ENCODE measurements around the gene RGS9BP.
A peak's percentile ranks its signal among the peaks of the same experiment; 100 is the strongest.
"Not testable (repeated sequence)": the region's sequence is repeated elsewhere in the genome, so short reads cannot be mapped to it uniquely, and the experiment has no call there.

The RGS9BP gene

DNA sequence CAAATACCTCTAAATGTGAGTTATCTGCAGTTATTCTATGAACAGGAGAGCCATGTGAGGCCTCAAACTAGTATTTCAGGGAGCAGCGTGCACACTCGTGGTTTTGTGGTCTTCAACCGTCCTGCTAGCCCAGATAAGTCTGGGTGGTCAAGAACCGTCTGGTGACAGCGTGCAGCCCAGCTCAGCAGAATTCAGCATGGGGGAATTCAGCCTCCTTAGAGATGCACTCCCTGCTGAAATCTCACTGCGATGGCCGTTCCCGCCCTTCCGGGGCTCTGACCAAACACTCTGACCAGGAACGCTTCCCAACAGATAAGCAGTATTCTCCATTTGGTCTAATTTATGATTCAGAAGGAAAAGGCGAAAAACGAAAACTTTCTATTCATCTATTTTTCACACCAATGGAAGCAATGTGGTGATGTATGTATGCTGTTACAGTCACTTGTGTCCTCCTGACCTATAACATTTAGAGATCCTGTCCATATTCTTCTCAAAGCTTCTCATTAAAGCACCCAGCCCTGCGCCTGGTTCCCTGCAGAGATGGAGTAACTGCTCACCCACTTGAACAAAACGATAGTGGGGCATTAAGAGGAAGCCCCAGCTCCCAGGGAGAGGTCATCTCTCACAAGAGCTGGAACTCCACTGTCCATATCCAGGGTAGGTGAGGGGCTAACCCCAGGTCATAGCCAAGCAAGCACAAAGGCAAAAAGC, 3.6 kb upstream of the RGS9BP start:
- no peak for DNase-seq (ENCODE audit: low spot score)

DNA sequence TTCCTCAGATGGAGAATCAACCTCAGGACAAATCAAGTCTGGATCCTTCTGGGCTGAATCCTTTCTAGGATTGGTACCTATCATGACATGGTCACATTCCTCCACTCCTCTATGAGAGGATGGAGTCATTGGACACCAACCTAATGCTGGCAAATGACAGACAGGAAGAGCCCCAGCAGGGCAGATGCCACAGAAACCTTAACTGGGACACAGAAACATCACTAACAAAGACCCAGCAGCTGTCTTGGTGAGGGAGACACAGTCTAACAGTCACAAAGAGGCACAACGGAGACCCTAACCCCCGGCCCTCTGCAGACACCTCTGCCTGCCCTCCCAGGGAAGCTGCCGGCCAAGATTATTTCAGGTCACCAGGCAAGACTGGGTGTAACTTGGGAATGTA, 2.8 kb upstream of the RGS9BP start:
- DNase-seq (ENCODE audit: low spot score): no peak

DNA sequence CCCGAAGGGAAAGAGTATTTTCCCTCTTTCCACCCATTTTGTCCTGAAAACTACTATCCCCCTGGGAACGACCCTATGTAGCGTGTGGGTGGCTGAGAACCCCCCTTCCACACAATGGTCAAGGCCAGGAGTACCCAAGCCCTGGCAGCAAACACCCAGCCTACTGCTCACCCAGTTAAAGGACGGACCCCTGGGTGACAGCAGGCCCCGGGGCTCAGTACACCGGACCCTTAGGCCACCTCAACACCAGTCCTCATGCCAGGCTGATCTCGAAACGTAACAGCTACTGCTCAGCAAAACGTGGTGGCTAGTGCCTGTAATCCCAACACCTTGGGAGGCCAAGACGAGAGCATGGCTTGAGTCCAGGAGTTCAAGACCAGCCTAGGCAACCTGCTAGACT, 2.1 kb upstream of the RGS9BP start:
- no peak for DNase-seq (ENCODE audit: low spot score)

DNA sequence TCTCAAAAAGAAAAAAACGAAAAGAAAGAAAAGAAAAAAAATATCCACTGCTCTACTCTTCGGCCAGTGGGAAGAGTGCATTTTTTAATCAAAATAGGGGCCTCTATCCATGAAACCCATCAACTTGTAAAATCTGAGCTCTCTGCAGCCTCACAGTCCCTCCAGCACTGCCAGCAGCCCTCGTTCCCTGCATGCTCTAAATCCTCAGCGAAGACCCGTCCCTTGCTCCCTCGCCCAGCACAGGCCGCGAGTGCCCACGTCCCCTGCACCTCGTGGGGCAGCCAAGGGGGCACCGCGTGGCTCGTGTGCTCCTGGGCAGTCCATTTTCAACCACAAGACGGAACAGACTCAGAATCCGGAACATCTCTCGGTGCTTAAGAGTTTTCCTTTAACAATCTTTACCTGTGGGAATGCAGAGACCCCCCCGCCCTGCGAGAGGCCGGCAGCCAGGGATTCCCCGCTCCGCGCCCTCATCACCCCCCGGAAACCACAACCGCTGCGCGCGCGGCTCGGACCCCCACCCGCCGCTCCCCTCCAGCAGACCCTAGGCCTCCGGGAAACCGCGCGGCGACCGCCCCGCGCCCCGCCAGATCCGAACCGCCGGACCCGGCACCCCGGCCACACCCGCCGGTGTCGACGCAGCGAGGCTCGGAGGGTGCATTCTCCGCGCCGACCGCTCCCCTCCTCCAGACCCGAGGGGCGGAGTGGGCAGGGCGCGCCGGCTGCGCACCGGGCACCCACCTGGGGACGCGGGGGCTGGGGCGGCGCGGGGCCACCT, 1.3 kb upstream of the RGS9BP start:
- DNase-seq (ENCODE audit: low spot score): no peak

DNA sequence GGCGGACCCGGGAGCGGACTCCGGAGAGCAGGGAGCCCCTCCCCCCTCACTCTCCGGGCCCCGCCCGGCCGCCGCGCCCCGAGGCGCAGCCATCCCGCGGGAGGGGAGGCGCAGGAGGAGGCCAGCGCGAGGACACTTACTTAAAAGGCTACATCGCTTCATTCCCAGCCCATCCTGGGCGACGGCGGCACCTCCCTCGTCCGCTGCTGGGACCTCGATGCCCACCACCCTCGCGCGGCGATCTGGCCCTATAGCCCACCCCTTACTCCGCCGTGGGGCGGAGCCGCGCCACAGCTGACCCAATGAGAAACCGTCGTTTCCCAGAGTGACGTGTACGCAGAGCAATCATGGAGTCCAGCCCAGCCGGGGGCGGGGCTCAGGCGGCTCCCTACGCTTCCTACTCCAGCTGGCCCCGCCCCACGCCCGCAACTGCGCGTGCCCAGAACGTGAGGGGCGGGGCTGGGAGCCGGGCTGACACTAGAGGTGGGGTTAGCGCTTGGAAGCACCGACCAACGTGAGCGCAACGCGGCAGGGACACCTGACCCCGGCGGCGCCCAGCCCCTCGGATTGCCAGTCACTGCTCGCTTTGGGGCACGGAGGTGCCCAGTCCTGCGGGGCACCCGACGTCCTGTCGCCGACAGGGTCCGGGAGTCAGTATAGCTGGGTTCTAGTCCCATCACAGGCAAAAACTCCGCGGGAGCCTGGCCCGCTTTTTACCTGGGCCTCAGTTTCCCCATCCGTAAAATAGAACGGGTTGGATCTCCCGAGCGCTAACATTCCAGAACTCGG, 523 bp upstream of the RGS9BP start, which contains the start of gene ANKRD27:
Gene ANKRD27 (minus strand): TSS at position 250 of the 789 bp plus-strand sequence. CDS start 16,165 bp downstream, outside the sequence.
- peak; percentile 98 for DNase-seq (ENCODE audit: low spot score)

DNA sequence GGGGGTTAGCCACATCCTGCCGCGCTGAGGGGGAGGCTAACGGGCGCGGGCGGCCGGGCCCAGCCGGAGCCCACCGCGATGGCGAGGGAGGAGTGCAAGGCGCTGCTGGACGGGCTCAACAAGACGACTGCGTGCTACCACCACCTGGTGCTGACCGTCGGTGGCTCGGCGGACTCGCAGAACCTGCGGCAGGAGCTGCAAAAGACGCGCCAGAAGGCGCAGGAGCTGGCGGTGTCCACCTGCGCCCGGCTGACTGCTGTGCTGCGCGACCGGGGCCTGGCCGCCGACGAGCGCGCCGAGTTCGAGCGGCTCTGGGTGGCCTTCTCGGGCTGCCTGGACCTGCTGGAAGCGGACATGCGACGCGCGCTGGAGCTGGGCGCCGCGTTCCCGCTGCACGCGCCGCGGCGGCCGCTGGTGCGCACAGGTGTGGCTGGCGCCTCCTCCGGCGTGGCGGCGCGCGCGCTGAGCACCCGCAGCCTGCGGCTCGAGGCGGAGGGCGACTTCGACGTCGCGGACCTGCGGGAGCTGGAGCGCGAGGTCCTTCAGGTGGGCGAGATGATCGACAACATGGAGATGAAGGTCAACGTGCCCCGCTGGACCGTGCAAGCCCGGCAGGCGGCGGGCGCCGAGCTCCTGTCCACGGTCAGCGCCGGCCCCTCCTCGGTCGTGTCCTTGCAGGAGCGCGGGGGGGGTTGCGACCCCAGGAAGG, 692 bp downstream of the RGS9BP start:
- DNase-seq (ENCODE audit: low spot score): no peak

DNA sequence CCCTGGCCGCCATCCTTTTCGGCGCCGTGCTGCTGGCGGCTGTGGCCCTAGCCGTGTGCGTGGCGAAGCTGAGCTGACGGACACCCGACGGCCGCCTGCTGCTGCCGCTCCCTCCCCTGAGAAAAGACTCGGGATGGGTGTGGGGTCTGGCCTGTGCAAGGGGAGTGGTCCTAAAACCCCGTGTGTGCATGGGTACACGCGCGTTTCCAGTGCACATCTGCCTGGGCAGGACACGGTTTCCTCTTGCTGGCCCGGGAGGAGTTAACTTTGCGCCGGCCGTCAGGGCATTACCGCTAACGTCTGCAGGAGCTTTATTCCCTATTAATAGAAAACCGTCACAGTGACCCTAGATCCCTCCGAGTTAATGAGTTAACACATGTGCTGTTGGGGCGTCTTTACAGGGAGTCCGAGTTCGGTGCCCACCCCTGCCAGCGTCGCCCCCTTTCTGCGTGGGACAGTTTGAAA, 1.3 kb downstream of the RGS9BP start:
- no peak for DNase-seq (ENCODE audit: low spot score)

DNA sequence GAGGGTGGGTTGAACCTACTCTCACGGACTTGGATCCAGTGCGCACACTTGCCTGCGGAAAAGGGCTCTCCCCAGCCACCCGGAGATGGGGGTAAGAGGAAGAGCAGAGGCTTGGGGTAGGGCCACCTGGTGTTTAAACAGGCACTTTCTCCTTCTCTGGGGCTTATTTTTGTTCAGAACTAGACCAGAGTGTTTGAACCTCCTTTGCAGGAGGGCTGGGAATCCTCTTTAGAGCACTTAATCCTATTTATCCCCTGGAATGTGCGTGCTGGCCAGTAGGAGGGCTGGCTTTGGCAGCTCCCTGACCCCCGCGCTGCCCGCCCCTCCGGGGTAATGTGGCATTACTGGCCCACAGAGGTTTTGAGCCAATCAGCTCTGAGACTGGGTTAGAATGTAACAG, 2.0 kb downstream of the RGS9BP start:
- no peak for DNase-seq (ENCODE audit: low spot score)

DNA sequence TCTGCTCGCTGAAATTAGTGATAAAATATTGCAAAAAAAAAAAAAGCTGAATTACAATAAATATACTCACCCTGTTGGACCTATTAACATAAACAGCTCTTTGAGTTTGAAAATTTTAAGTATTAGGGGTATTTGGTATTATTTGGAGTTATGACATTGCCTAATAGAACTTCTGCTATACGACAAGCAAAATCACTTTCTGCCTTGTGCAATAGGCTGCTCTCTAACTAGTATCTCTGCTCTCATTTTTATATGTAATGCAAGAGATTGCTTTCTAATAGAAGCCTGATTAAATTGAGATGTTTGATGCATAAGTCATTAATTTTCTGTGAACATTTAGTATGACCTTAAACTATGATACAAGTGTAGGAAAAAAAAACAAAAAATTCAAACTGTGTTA, 5.3 kb downstream of the RGS9BP start:
- no peak for DNase-seq (ENCODE audit: low spot score)

DNA sequence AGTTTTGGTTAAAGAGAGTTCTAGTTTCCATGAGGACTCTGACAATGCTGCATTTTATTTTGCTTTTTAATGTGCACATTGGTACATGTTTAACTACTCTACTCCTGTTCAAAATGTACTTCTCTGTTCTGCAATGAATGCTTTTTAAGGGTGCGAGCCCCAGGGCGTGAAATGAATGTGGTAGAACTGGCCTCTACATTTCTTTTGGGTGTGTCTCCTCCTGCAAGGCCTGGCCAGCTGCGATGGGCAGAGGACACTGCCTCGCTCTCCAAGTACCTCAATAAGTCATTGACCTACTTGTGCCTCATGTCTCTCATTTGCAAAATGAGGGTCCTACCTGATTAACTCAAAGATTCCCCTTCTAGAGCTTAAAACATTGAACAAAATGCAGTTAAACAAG, 6.7 kb downstream of the RGS9BP start:
- no peak for DNase-seq (ENCODE audit: low spot score)

DNA sequence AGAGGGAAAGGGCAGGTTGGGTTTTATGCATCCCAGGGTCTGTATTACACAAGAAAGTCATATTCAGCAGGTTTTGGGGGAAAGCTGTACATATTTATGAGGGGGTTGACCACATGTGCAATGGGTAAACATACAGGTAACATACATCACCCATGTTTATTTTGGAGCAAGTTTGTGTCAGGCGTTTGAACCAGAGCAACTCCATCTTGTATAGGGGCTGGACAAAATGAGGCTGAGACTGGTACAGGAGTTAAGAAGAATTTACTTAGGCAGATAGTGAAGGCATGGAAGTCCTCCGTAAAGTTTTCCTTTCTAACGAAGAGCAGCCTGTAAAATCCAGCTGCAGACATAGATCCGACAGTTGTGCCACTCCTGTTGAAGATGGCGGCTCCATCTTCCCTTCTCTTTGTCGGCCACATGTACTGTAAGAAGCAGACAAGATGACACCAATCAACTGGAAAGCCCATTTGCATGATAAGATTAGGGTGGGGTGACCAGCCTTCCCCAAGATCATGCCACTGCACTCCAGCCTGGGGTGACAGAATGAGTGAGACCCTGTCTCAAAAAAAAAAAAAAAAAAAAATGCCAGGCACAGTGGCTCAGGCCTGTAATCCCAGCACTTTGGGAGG, 11.3 kb downstream of the RGS9BP start:
- DNase-seq (ENCODE audit: low spot score): no peak

DNA sequence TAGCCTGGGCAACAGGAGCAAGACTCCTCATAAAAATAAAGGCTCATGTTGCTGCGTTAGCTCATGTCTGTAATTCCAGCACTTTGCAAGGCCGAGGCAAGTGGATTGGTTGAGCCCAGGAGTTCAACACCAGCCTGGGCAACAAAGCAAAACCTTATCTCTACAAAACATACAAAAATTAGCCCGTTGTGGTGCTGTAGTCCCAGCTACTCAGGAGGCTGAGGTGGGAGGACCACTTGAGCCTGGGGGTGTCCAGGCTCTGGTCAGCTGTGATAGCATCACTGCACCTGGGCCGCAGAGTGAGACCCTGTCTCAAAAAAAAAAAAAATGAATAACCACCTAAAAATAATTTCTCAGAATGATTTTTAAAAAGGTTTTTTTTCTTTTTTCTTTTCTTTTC, 12.0 kb downstream of the RGS9BP start:
- DNase-seq (ENCODE audit: low spot score): no peak

DNA sequence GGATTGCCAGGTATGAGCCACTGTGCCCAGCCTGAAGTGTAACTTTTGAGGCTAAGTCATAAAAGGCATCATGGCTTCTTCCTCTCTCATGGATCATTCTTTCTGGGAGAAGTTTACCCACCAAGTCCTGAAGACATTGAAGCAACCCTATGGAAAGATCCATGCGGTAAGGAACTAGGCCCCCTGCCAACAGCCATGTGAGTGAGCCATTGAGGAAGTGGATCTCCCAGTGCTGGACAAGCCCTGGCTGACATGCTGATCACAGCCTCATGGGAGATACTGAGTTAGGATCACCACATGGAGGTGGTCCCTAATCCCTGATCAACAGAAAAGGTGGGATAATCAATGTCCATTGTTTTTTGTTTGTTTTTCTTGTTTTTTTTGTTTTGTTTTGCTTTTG, 12.7 kb downstream of the RGS9BP start:
- no peak for DNase-seq (ENCODE audit: low spot score)

DNA sequence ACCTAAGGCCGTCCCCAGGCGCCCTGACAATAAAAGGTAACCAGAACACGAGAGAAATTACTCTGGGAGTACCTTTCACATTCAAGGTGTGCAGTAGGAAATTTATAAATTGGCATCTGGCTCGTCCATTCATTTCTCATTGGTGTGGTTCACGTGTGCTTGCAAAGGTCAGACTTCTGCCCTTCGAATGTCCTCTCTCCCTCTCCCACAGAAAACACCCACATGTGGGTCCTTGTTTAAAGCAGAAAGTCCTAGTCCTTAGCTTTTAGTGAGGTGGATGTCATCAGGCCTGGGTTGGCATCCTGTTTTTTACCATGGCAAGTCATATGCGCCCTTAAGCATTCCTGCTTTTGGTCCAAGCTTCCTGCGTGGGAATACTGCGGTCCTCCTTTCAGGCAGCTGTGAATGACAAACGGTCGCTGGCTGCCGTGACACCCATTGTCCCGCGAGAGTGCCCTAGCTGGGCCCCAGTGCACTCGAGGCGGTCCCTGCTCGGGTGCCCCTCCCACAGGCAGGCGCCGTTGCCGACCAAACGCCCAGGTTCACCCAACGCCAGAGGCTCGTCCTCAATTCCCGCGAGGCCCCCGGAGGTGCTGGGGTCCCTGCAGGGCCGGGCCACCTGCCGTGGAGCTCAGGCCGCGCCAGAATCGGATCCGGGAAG, 15.8 kb downstream of the RGS9BP start, which contains the start of gene NUDT19:
Gene NUDT19 (plus strand): TSS at position 531 of the 661 bp plus-strand sequence. CDS start 140 bp downstream, outside the sequence.
- DNase-seq (ENCODE audit: low spot score): peak; percentile 80

DNA sequence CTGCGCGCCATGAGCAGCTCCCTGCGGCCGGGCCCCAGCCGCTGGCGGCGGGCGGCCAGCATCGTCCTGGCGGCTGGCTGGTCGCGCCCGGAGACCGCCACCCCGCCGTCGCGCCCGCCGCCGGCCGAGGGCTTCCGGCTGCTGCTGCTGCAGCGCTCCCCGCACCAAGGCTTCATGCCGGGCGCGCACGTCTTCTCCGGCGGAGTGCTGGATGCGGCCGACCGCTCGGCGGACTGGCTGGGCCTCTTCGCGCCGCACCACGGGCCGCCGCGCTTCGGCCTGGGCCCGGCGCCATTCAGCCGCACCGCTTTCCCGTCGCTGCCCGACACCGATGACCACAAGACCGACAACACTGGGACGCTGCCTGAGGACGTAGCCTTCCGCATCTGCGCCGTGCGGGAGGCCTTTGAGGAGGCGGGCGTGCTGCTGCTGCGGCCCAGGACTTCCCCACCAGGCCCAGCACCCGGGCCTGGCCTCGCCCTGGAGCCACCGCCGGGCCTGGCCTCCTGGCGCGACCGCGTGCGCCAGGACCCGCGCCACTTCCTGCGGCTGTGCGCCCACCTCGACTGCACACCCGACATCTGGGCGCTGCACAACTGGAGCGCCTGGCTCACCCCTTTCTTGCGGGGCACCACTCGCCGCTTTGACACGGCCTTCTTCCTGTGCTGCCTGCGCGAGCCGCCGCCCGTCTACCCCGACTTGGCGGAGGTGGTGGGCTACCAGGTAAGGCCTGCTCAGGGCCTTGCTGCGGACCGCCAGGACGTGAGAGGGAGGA, 16.5 kb downstream of the RGS9BP start:
- peak; percentile 55 for DNase-seq (ENCODE audit: low spot score)

DNA sequence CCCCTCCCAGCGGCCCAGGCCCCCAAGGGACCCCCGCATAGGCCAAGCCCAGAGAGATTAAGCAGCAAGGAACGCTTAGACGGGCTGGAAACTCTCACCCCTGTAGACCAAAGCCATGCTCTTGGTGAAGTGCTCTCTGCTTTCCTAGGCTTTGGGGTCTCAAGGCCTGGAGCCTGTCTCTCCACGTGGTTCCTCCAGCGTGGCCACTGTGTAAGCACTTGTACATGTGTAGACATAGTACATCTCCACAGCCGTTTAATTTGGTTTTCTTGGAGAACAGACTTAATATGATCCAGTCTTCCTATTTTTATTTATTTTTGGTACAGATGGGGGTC, 17.0 kb downstream of the RGS9BP start:
- no peak for DNase-seq (ENCODE audit: low spot score)

DNA sequence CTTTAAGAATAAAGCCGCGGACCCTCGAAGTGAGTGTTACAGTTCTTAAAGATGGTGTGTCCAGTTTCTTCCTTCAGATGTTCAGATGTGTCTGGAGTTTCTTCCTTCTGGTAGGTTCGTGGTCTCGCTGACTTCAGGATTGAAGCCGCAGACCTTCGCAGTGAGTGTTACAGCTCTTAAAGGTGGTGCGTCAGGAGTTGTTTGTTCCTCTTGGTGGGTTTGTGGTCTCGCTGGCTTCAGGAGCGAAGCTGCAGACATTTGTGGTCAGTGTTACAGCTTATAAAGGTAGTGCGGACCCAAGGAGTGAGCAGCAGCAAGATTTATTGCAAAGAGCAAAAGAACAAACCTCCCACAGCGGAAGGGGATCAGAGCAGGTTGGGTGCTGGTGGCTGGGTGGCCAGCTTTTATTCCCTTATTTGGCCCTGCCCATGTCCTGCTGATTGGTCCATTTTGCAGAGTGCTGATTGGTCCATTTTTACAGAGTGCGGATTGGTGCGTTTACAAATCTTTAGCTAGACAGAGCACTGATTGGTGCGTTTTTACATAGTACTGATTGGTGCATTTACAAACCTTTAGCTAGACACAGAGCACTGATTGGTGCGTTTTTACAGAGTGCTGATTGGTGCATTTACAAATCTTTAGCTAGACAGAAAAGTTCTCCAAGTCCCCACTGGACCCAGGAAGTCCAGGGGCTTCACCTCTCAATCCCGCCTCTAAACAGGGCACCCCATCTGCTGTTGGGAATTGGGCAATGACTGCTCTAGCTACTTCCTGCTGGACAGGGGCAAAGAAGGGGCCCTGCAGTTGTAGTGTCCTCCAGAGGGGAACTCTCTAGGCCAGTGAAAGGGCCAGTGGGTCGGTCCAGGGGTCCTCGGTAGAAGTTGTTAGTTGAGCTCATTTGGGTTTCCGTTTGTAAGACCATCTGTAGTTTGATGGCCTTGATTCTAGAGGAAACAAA, 17.8 kb downstream of the RGS9BP start:
- not testable (repeated sequence) for DNase-seq (ENCODE audit: low spot score)

DNA sequence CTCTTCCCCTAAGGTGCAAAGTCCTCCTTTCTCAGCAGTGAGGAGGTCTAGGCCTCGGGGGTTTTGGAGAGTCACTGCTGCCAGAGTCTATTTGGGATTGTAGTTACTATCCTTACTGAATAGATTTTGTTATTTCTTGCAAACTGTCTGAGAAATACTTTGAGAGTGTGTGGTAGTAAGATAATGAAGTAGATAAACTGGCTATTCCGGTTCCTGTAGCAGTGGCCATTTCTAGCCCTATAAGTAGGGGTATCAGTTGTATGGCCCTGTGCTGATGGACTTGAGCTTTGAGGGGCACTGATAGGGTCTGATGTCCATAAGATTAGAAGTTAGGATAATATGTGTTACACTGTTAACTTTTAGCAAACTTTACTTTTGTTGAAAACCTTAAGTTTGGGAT, 18.7 kb downstream of the RGS9BP start:
- DNase-seq (ENCODE audit: low spot score): not testable (repeated sequence)

DNA sequence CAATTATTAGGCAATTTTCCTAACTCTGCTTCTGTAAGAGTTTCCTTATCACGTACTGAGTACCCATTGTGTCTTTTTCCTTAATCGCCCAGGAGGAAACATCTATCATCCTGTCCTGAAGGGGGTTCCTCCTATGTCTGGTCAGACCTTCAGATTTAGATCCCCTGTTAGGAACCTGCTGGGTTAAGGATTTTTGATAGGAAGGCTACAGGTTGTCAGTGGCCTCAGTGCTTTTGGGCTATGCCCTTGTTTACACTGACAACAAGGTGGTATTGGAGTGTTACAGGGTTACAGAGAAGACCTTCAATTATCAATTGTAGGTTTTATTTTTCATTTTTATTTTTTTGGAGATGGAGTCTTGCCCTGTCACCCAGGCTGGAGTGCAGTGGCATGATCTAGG, 19.2 kb downstream of the RGS9BP start:
- DNase-seq (ENCODE audit: low spot score): not testable (repeated sequence)
